Peyer's patch (tissue), 4 donors: ENCODE data around the gene C3orf49.

ENCODE experiments used
- CTCF ChIP-seq, 6 experiments: fragments of 450-650 bp in 4 of 6; fragments of 200-600 bp in 2 of 6; sonication (generic) in 1 of 6; IDR thresholded peaks; one replicate each; pipeline ENCODE4 v1.5.1; 2017 to 2019; ENCODE audit warnings: antibody characterized with exemption in 6 of 6, mild to moderate bottlenecking in 3 of 6, moderate library complexity in 1 of 6
- POLR2A ChIP-seq, 2 donors: fragments of 450-650 bp; IDR thresholded peaks; one replicate each; pipeline ENCODE4 v1.5.1; 2017; ENCODE audit warnings: antibody characterized with exemption in 2 of 2, mild to moderate bottlenecking in 2 of 2, moderate library complexity in 2 of 2

GRCh38 chr3:63832395-63832794, 13.3 kb downstream of the C3orf49 start:
- TF ChIP-seq POLR2A (IDR thresholded peaks at IDR 0.05) (no peak), CTCF (IDR thresholded peaks at IDR 0.05) (no peak)
